Measurements from ENCODE around the gene EML2. TPM values are rescaled to one million over a fixed set of nuclear protein-coding genes. Genes with fewer than 3 reads are reported as not detected.

EML2 gene, protein sequence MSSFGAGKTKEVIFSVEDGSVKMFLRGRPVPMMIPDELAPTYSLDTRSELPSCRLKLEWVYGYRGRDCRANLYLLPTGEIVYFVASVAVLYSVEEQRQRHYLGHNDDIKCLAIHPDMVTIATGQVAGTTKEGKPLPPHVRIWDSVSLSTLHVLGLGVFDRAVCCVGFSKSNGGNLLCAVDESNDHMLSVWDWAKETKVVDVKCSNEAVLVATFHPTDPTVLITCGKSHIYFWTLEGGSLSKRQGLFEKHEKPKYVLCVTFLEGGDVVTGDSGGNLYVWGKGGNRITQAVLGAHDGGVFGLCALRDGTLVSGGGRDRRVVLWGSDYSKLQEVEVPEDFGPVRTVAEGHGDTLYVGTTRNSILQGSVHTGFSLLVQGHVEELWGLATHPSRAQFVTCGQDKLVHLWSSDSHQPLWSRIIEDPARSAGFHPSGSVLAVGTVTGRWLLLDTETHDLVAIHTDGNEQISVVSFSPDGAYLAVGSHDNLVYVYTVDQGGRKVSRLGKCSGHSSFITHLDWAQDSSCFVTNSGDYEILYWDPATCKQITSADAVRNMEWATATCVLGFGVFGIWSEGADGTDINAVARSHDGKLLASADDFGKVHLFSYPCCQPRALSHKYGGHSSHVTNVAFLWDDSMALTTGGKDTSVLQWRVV
- 10 to 100 TPM; 94.8 to 97.6 TPM for total RNA-seq

DNA sequence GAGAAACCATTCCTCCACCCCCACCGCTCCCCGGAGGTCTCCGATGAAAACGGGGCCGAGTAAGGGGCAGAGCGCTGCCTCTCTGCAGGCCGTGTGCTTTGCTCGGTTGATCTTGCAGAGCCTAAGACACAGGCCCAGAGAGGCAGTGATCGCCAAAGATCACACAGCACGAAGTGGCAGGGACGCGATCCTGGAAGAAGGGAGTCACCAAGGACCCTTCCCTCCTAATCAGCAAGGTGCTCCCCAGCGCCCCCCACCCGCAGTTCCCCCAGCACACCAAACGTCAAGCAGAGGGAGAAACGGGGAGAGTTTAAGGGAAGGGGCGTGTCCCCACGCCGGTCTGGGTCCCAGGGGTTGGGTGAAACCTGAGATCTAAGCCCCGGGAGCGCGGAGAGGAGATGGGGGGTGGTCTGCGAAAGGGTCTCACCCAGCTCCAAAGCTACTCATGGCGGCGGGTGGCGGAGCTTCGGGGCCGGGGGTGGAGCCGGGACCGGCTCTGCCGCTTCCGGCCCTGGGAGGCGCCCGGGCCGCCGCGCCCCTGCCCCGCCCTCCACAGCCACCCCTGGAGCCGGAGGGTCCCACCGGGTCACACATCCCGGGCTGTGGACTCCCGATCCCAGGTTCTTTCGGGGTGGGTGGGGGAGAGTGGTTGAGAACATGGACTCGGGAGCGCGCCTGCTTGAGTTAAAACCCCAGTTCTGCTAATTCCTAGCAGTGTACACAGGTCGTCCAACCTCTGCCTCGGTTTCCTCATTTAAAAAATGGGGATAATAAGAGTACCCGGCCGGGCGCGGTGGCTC lies at the start of gene EML2:
EML2 (minus strand) TSS at position 468 of the 800 bp plus-strand sequence; CDS start at position 447, 21 bp downstream.

DNA sequence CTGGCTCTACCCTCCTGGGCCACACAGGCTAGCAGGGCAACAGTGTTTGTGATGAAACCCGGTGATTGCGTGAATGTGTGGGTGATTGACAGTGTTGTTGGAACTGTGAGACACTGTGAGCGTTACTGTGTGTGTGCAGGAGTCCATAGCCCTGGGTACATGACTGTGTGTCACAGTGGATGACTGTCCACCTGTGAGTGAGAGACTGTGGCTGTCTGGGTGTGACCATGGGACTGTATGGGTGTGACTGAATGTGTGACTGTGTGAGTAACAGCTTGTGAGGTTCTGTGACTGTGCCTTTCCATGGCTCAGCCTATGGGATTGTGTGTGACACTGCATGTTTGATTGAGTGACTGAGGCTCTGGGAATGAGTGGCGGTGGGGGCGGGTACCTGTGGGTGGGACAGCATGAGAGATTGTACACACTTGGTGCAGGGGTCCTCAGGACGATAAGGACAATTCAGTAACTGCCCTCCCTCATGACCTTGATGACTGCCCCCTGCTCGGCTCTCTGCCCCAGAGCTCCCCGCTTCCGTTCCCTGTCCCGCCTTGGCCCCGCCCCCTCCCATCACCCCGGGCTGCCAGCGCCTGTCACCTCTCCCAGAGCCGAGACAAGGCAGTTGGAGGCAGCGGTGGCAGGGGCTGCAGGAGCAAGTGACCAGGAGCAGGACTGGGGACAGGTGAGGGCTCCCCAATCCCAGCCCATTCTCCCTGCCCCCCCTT lies 28.6 kb upstream of the EML2 start, which contains the start of gene GIPR:
GIPR (plus strand) TSS at position 602 of the 722 bp plus-strand sequence. CDS start 1,300 bp downstream, outside the sequence.

DNA sequence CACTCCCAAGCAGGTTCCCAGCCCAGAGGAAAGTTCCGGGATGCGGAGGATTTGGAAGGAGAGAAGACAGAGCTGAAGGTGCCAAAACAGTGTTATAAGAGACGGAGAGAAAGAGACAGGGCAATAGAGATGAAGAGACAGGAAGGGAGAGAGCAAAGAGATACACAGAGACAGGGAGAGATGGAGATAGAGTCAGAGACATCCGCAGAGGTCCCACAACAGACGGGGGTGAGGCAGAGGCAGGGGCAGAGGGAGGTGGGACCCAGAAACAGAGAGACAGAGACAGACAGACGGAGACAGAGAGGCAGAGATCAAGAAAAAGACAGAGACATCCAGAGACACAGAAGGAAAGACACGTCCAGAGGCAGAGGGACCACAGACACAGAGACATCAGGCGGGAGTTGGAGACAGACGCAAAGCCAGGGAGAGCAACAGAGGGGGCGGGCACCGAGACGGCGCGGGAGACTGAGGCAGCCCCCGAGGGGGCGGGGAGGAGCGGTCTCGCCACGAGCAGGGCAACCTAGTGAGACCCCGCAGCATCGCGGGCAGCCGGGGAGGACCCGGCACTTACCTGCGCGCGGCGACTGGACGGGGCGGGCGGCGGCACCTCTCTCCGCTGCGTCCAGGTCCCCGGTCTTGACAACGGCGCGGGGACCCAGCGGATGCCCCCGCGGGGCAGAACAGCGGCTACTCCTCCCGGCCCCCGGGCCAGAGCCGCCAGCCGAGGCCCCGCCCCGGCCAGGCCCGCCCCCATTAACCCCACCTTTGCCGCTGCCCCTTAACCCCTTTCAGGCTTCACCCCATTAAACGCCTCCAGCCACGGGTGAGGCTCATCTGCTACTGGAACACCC lies 37.4 kb downstream of the EML2 start, which contains the start of gene GPR4:
GPR4 (minus strand) TSS at position 689 of the 851 bp plus-strand sequence. CDS start 10,346 bp downstream, outside the sequence.

DNA sequence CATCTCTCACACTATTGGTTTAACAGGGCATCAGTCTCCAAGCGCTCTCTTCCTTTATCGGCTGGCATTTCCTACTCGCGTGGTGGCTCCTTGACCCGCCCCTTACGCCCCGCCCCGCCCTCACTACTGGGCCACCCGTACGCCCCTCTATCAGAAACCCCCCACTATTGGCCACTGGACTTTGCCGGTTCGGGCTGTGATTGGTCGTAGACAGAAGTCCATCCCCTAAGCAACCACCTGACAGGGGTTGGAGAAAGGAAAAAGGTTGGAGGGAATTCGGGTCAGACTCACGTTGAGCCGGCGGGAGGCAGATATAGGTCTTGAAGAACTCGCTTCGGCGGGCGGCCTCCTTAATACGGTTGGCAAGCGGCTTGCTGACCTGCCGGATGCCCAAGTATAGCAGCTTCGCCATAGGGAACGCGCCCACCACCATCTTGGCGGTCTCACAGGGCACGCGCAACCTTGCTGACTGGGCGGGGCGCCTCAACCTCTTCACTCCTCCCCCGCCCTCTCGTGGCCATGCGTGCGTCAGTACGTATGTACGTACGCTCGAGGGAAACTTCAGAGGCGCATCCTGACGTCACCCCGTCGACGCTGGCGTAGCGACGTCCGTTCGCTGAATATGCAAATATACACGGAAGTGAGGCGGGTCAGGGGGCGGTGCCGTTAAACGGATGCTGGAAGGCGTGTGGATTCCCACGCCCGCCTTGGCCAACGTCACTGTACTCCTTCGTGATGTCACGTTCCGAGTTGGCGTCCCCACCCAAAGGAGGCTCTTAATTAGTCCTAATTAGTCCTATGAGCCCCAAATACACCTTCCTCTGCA lies 54.7 kb downstream of the EML2 start, which contains the start of gene OPA3:
OPA3 (minus strand) TSS at position 471 of the 826 bp plus-strand sequence; CDS start at position 433, 38 bp downstream.

Small RNA genes lying within 50 kb of the gene (microRNA-seq; reads per million reads assigned to microRNA genes)
- gene MIR330 (ENCODE audit: borderline microRNAs expressed, borderline replicate concordance) (152 reads per million, percentile 75 among the genes with 10 or more reads in this experiment), gene MIR642A (ENCODE audit: borderline microRNAs expressed, borderline replicate concordance) (not detected), gene MIR642B (ENCODE audit: borderline microRNAs expressed, borderline replicate concordance) (not detected)

Other genes starting within 250 kb of the EML2 start
- 10 to 100 TPM; 18.1 to 24.4 TPM for gene PPP1R13L, start 234.3 kb downstream of the EML2 start, total RNA-seq
- gene POLR1G, start 232.8 kb downstream of the EML2 start, total RNA-seq: 1 to 10 TPM; 6.2 to 6.7 TPM
- gene ERCC1, start 215.5 kb downstream of the EML2 start, total RNA-seq: 10 to 100 TPM; 58.1 to 60.7 TPM
- 1 to 10 TPM; 8.2 to 9.8 TPM for gene FOSB, start 171.4 kb downstream of the EML2 start, total RNA-seq
- 1 to 10 TPM; 1.8 TPM for gene RTN2, start 142.3 kb downstream of the EML2 start, total RNA-seq
- 1 to 10 TPM; 1.4 to 2.6 TPM for gene PPM1N, start 141.0 kb downstream of the EML2 start, total RNA-seq
- 100 to 1,000 TPM; 156 to 162 TPM for gene VASP, start 131.9 kb downstream of the EML2 start, total RNA-seq
- 10 to 100 TPM; 13.0 to 15.2 TPM for gene OPA3, start 54.6 kb downstream of the EML2 start, total RNA-seq
- gene GPR4, start 37.2 kb downstream of the EML2 start, total RNA-seq: not detected
- gene GIPR, start 28.8 kb upstream of the EML2 start, total RNA-seq: 1 to 10 TPM; 4.2 to 4.8 TPM
- gene SNRPD2, start 52.6 kb upstream of the EML2 start, total RNA-seq: 100 to 1,000 TPM; 575 to 607 TPM
- gene QPCTL, start 53.3 kb upstream of the EML2 start, total RNA-seq: 1 to 10 TPM; 6.7 to 8.4 TPM
- 10 to 100 TPM; 33.6 to 40.3 TPM for gene FBXO46, start 91.5 kb upstream of the EML2 start, total RNA-seq
- gene MEIOSIN, start 94.0 kb upstream of the EML2 start, total RNA-seq: not detected
- 1 to 10 TPM; 1.0 to 1.2 TPM for gene SIX5, start 129.9 kb upstream of the EML2 start, total RNA-seq
- 10 to 100 TPM; 24.8 to 27.0 TPM for gene DMPK, start 143.1 kb upstream of the EML2 start, total RNA-seq
- 10 to 100 TPM; 46.7 to 47.1 TPM for gene DMWD, start 153.4 kb upstream of the EML2 start, total RNA-seq
- gene RSPH6A, start 175.9 kb upstream of the EML2 start, total RNA-seq: under 1 TPM; 0.28 to 0.34 TPM
- 10 to 100 TPM; 78.7 to 83.3 TPM for gene SYMPK, start 223.8 kb upstream of the EML2 start, total RNA-seq
- gene FOXA3, start 224.9 kb upstream of the EML2 start, total RNA-seq: not detected
- gene IRF2BP1, start 246.7 kb upstream of the EML2 start, total RNA-seq: 10 to 100 TPM; 20.2 to 20.8 TPM